CD4-positive, alpha-beta T cell treated with Interleukin-4 for 1 hour (primary cell): ENCODE measurements around the gene TUBGCP4.
A peak's percentile ranks its signal among the peaks of the same experiment; 100 is the strongest.
"Not testable (repeated sequence)": the region's sequence is repeated elsewhere in the genome, so short reads cannot be mapped to it uniquely, and the experiment has no call there.

Experiments
- DNase-seq, 2 donors: peaks; one replicate each; pipeline ENCODE4 v3.0.0-alpha.2; 2020 to 2022

The TUBGCP4 gene, protein sequence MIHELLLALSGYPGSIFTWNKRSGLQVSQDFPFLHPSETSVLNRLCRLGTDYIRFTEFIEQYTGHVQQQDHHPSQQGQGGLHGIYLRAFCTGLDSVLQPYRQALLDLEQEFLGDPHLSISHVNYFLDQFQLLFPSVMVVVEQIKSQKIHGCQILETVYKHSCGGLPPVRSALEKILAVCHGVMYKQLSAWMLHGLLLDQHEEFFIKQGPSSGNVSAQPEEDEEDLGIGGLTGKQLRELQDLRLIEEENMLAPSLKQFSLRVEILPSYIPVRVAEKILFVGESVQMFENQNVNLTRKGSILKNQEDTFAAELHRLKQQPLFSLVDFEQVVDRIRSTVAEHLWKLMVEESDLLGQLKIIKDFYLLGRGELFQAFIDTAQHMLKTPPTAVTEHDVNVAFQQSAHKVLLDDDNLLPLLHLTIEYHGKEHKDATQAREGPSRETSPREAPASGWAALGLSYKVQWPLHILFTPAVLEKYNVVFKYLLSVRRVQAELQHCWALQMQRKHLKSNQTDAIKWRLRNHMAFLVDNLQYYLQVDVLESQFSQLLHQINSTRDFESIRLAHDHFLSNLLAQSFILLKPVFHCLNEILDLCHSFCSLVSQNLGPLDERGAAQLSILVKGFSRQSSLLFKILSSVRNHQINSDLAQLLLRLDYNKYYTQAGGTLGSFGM

DNA sequence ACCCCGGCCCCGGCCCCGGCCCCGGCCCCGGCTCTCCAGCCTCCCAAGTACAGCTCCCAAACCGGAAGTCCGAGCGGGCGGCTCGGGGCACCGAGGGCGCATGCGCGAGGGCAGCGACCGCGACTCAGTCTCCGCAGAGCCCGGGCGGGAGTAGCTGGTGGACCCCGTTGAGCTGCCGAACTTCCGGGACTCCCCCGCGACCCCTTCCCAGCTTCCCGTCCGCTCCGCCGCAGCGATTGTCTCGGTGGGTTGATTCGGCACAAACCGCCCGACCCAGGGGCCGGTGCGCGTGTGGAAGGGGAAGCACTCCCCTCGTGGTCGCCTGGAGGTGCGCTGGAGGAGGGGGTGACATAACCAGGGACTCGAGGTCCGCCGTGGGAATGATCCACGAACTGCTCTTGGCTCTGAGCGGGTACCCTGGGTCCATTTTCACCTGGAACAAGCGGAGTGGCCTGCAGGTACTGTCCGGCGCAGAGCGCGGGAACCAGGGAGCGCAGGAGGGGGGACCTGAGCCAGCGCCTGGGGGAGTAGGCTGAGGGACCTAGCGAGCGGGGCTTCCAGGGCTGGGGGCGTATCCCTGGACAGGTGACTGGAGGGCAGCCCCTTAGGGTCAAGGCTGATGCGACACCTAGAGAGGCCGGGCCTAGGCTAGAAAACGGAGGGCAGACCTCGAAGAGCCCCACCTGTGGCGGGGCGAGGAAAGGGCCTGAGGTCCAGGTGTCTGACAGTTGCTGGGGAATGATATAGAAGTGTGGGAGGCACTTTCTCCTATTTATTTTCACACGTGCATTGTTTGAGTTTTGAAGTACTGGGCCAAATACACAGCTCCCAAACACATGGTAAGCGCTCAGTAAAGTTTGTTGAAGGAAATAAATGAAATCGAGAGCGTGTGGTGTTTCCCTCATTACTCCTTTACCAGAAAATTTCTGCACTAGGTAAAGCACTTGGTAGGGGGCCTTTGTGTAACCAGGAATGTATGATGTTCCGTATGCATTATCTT, at the start of gene TUBGCP4, which contains the start of gene ZSCAN29:
Gene TUBGCP4 (plus strand): TSS at position 127 of the 1,000 bp plus-strand sequence. CDS start 254 bp downstream, at position 381.
Gene ZSCAN29 (minus strand): TSS at position 69 of the 1,000 bp plus-strand sequence. CDS start 1,130 bp downstream, outside the sequence.
- DNase-seq: peak; percentile 78 to 79

DNA sequence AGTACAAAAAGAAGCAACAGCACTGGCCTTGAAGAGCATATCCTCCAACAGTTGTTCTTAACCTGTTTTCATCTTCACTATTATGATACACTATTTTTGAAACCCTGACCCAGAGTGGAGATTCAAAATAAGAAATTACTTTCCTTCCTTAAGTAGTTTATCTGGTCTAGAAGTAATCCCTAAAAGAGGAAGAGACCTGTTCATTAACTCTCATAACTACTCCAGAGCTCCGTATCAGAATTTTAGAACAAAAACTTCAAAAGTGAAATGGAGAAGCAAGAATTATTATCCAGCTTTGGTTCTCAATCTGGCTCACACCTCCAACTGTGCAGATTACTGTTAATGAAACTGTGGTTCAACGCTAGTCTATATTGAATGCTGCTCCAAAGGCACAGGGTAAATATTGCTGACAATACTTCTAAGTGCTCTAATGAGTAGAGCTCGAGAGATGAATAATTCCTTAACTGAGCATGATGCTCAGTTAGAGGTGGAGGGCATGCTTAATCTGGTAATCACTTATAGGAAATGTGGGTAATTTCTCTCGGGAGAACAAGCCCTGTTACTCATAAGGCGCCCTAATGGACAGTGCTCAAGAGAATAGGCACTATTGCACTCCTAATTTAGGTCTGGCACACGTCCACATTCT, 45.7 kb upstream of the TUBGCP4 start:
- DNase-seq: no peak

DNA sequence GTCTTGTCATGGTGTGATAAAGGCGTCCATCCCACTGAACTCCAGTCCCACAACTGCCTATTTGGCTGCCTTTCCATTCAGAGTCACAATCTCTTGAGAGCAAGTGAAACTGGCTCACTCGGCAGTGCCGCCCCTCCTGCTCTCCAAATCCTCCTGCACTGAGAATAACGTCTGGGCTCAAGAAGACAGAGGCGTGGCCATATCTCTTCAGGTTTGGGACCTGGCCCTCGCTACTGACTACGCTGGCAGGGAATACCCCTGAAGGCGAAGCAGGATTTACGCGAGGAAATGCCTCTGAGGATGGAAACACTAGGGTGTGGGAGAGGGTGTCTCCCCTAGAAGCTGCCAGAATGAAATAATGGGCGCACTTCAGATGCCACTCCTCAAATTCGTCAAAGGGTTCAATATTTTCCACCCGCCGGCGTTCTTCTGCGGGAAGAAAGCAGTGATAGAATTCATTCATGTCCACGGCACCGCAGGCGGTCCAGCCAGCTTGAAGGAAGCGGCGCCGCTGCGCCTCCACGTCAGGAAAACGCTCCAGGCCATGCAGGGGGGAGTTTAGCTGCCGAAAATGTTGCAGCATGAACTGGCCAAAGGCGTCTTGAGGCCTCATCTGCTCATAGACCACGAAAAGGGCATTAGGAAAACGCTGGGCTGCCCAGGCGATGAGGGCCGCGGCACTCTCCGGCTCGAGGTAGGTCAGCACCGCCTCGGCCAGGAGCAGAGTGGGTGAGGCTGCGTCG, 41.5 kb upstream of the TUBGCP4 start:
- no peak for DNase-seq

DNA sequence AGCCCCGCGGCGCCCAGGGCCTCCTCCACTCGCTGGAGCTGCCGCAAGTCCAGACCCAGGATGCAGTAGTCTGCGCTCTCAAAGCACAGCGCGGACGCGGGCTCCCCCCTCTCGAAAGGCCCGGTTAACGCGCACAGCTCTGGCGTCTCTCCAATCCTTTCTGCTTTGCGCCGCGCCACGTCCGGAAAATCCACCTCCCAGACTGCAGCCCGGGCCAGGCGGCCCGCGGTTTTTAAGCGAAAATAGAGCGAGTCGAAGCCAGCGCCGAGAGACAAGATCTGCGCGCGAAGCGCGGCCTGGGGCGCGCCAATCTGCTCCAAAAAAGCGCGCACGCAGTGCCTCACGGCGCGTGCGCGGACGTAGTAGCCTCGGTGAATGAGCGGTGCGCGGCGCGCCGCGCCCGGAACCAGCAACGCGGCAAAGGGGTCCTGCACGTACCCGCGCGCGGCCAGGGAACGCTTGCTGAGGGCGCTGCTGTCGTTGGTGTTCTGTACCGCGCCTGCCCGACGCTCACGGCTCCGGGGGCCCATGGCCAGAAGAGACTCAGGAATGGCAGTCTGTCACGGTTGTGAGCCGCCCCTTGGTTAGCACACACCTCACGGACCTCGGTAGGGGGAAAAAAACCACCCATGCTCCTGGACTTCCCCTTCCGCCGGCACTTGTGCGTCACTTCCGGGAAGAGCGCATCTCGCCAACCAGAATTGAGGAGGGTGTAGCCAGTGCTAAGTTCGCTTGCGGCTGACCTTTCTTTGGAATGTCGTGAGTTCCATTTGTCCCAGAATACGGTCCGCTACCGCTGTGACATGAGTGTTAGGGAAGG, 40.7 kb upstream of the TUBGCP4 start, which contains the start of gene LCMT2:
Gene LCMT2 (minus strand): TSS at position 614 of the 820 bp plus-strand sequence. CDS start 84 bp downstream, at position 530.
- DNase-seq: peak; percentile 94

DNA sequence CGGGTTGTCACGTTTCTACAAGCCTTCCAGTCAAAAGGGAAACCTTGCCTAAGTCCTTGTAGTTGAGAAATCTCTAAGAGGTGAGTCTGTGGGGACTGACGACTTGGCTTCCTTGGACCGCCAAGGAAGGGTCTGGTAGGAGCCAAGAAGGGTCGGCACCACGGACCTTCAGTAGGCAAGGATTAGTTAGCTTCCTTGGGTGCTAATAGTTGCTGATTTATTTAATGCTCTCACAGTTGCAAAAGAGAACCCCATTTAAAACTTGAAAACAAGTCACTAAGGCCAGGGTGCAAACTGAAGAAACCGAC, 40.2 kb upstream of the TUBGCP4 start:
- DNase-seq: no peak

DNA sequence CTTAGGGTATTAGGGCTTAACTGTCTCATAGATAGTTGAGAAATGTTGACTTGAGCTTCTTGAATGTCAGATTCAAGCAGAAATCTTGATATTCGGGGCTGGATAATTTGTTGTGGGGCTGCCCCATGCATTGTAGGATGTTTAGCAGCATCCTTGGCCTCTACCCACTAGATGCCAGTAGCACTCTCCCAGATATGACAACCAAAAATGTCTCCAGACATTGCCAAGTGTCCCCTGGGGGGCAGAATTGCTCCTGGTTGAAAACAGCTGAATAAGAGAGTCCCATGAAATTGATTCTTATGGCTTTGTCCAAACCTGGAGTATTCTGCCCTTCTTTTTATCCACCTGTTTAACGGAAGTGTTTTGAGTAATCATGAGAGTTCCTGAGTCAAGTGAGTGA, 24.6 kb upstream of the TUBGCP4 start:
- peak in 1 of 2 donors; percentile 19 for DNase-seq

DNA sequence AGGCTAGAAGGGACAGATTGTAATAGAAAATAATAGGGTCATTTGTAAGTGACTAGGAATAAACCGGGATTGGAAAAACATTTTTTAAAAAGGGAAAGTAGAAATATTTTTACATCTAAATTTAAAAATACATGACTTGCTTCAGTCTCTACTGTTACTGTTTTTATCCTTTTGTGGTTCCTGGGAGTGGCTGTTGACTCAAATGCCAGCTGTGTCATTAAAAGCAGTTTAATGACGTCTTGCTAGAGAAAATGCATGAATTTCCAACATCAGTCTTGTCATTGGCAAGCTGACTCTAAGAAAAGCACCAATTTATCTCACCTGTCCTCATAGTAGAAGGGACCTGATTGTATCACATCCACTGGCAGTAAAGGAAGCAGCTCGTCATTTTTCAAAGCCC, 23.8 kb upstream of the TUBGCP4 start:
- DNase-seq: no peak

DNA sequence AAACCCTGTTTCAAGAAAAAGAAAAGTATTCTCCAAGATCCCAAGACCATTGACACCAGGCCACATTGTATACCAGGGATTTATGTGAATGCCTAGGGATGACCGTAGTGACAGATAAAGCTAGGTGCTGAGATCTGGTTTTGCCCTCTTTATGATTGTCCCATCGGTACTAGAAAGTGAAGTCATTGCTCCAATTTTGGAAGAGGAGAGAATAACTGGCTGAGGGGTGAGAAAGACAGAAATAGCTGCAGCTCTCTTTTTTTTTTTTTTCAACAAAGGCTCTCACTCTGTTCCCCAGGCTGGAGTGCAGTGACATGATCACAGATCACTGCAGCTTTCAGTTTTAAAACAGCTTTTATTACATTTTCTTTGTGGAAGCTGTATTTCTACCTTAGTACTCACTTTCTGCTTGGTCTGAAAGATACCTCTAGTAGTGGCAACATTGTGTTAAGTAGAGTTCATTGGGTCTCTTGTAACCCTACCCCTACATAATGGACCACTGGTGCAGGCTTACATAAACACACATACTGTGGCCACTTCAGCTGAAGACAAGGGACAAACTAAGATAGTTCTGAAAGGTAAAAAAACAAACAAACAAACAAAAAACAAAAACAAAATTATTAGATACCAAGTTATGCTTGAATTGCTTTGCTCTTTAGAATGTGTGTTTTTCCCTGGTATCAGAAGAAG, 18.1 kb upstream of the TUBGCP4 start:
- DNase-seq: no peak

DNA sequence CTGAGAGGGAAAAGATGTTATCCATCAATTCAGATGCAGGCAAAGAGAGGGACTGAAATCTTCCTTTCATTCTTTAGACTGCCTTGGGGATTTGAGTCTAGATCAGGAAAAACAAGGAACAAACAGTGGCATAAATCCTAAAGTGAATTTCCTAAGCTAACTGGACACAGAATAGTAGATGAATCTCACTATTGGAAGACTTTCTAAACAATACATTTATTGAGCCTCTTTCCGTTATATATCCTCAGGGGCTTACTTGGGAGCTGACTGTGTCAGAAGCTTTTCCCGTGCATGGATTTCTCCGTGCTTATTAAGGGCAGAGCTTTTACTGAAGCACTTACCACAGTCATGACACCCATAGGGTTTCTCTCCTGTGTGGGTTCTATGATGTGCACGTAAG, 10.1 kb upstream of the TUBGCP4 start:
- no peak for DNase-seq

DNA sequence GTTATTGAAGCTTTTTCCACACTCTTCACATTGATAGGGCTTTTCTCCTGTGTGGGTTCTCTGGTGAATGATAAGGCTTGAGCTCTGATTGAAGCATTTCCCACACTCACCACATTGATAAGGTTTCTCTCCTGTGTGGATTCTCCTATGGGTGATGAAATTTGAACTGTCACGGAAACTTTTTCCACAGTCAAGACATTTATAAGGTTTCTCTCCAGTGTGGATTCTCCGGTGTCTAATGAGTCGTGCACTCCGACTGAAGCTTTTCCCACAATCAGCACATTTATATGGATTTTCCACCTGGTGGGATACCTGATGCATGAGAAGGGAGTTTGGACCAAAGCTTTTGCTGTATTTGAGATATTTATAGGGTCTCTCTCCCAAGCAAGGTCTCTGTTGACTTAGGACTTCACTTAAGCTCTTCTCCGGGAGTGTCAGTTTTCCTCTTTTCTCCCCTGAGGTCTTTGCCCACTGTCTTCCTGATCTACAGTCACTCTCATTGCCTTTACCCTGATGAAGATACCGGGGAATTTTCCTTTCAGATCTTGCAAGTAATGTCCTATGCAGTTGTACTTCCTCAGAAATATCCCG, 9.5 kb upstream of the TUBGCP4 start:
- DNase-seq: no peak

DNA sequence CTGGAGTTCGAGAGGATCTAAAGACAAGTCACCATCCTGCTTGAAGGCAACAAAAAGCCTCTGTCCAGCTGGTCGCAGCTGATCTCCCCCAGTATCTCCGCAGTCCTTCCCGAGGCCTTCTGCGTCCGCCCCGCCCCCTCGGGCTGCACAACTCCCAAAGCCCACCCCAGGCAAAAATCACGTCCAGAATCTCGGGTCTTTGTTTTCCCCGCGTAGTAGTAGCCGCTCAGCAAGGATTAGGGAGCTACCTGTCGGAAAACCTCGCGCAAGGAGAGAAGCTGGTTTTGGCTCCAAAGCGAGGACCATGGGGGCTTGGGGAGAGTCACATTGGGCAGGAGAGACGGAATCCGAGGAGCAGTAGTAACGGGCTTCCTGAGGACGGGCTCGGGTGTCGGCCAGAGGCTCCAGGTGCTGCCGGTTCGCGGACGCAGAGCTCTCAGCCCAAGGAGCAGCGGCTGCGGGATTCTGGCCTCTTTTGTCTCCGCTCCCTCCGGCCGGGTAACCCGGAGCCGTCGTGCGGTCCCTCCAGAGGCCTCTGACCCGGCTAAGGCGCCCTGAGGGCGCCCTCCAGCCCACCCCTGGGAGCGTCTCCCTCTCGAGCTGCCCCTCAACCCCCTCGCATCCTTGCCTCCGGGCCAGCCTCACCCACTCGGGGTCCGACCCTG, 459 bp upstream of the TUBGCP4 start:
- DNase-seq: peak in 1 of 2 donors; percentile 13

DNA sequence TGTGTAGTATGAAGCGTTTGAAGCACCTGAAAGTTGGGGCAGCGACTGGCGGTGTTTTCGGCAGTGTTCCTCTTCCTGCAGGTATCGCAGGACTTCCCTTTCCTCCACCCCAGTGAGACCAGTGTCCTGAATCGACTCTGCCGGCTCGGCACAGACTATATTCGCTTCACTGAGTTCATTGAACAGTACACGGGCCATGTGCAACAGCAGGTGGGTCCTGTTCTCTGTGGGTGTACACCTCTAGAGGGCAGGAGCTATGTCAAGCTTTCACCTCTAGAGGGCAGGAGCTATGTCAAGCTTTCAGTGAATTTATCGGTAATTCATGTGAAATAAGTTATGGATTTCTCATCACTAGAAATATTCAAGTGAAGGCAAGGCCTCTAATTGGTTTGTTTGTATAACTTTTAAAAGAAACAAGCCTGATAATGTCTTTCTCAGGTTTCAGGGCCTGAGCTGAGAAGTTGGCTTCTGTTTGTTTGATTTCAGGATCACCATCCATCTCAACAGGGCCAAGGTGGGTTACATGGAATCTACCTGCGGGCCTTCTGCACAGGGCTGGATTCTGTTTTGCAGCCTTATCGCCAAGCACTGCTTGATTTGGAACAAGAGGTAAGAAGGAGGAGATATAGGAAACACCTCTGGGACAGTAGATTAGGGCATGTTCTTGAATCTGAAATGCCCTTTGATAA, 5.3 kb downstream of the TUBGCP4 start:
- peak; percentile 34 to 53 for DNase-seq

DNA sequence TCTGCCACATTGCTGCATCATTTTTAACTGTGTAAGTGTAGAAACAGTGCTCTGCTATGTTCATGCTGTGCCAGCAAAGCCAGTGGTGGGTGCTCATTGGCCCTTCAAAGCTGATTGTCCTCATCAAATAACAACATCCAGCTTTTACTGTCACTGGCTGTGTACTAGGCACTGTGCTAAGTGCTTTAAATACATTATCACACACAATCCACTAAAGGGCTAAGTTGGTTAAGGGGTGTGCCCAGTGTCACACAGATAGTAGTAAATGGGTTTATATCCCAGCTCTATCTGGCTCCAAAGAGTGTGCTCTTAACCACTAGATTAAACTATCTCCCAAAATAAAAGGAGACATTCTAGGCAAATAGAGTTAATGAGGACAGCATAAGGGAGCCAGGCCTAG, 7.7 kb downstream of the TUBGCP4 start:
- DNase-seq: no peak

DNA sequence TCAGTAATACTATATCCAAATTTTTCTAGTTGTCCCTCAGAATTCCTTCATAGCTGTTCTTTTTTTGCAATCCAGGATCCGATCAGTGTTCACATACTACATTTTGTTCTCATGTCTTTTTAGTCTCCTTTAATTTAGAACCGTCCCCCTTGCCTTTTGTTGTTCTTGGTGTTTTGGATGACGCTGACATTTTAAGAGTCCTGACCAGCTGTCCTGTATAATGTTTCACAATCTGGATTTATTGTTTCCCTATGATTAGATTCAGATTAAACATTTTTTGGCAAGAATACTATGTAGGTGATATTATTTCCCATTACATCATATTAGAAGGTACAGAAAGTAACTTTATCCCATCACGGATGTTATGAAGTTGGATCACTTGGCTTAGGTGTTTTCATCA, 11.4 kb downstream of the TUBGCP4 start:
- no peak for DNase-seq

DNA sequence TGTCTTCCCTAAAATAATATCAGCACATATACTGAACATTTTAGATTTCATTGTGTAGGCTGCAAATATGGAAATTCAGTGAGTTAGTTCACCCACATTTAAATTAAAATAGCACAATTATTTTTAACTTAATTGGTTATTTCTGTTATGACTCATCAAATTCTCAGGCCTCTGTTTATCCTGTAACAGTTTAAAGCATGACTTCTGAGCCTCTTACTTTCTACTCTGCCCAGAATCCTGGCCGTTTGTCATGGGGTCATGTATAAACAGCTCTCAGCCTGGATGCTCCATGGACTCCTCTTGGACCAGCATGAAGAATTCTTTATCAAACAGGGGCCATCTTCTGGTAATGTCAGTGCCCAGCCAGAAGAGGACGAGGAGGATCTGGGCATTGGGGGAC, 12.2 kb downstream of the TUBGCP4 start:
- no peak for DNase-seq

DNA sequence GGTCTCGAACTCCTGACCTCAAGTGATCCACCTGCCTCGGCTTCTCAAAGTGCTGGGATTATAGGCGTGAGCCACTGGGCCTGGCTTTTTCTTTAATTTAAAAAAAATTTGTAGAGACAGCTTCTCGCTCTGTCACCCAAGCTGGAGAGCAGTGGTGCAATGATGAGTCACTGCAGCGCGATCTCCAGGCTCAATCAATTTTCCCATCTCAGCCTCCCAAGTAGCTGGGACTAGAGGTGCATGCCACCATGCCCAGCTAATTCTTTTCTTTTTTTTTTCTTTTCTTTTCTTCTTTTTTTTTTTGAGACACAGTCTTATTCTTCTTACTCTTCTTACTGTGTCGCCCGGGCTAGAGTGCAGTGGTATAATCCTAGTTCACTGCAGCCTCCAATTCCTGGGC, 19.8 kb downstream of the TUBGCP4 start:
- DNase-seq: no peak

DNA sequence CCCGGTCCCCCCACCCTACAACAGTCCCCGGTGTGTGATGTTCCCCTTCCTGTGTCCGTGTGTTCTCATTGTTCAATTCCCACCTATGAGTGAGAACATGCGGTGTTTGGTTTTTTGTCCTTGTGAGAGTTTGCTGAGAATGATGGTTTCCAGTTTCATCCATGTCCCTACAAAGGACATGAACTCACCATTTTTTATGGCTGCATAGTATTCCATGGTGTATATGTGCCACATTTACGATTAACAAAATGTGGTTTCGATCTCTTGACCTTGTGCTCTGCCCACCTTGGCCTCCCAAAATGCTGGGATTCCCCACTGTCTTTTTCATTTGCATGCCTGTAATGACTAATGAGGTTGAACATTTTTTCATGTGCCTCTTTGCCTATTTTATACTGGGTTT, 22.7 kb downstream of the TUBGCP4 start:
- not testable (repeated sequence) for DNase-seq

DNA sequence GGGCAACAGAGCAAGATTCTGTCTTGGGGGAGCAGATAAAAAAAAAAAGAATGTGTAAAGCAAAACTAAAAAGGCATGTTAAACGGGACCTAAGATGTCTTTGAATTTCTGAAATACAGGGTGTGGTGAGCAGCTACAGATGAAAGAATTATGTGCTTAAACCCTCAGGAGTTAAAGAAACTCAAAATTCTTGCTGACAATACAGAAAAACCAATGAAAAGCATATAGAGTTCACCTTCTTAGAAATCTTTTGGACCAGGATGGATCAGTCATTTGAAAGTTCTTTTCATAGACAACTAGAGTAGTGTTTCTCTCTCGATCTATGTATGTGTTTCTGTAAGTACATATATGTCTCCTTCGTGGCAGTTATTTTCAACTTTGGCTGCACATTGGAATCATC, 31.4 kb downstream of the TUBGCP4 start:
- no peak for DNase-seq

DNA sequence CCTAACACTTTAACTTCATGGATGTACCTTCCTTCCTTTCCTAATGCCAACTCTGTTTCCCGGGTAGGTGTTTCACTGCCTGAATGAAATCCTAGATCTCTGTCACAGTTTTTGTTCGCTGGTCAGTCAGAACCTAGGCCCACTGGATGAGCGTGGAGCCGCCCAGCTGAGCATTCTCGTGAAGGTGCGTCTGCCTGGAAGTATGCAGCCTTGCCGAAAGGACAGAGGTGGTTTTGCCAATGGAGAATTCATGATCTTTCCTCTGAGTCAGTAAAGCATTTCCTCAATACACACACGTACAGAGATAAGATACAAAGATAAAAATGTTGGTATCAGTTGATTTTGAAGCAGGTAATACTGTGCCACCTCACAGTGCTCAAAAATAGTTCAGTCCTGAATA, 32.7 kb downstream of the TUBGCP4 start:
- DNase-seq: no peak
